Left kidney (tissue), 2 donors: ENCODE measurements around the gene CBX6. TPM values are rescaled to one million over a fixed set of nuclear protein-coding genes. Genes with fewer than 3 reads are reported as not detected.

ENCODE experiments used
- DNase-seq: peaks from one replicate; pipeline ENCODE4 v3.0.0-alpha.2; 2013
- polyA plus RNA-seq: library from polyadenylated mRNA; unstranded; fragments of 120-200 nt; gene quantifications from one replicate; pipeline ENCODE4 v1.2.1, GENCODE V29; 2013; ENCODE audit not compliant: insufficient read length

Gene CBX6
- polyA plus RNA-seq, 1 donor, result 35.9 TPM

DNA sequence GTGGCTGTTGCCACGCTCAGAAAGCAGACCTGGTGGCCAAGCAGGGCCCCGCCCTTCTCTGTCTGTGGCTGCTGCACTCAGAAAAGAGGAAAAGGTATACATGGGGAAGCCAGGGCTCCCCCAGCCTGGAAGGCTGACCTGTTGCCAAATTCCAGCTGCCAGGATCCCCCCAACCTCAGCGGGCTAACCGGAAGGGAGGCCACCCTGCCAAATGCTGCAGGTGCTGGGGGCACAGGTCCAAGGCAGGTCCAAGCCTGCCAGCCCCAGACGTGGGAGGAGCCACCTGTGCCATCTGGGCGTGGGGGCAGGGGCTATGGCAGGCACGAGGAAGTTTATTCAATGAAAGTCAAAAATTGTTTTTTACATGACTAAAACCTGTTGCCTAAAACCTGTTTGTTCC, 30.8 kb downstream of the CBX6 start:
- no peak for DNase-seq

DNA sequence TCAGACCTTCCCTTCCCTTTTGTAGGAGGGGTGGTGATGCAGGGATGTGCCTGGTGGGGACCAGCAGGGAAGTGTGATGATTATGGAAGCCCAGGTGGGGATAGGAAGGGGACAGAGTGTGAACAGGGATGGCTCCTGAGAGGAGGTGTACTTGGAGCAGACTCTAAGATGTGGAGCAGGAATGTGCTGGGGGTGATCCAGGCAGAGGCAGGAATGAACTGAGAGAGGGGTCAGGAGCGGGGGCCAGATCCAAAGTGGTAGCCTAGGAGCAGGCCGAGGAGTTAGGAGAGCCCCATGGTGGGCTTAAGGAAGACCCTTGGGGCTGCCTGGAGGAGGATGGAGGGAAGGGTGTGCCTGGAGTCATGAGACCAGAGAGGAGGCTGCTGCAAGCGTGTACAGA, 31.9 kb downstream of the CBX6 start:
- DNase-seq, result no peak

- no peak for DNase-seq
Measured at GRCh38 chr22:38839686-38840085, 32.3 kb downstream of the CBX6 start.

GRCh38 chr22:38837414-38837928, 34.5 kb downstream of the CBX6 start:
- DNase-seq, result no peak

DNA sequence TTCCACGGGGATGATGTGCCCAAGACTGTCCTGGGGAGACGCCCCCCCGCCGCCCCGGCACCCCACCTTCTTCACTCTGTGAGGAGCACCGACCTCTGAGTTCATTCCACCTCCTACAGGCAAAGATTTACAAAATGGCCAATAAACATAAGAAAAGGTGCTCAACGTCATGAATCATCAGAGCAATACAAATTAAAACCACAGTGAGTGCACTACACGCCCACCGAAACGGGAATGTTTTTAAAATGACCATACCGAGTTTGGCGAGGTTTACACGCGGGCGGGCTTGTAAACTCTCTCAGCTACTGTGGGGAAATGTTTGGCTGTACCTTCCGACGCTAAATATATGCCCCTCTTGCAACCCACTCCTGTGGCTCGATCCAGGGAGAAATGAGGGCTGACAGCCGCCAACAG, 36.1 kb downstream of the CBX6 start:
- DNase-seq, result no peak

DNA sequence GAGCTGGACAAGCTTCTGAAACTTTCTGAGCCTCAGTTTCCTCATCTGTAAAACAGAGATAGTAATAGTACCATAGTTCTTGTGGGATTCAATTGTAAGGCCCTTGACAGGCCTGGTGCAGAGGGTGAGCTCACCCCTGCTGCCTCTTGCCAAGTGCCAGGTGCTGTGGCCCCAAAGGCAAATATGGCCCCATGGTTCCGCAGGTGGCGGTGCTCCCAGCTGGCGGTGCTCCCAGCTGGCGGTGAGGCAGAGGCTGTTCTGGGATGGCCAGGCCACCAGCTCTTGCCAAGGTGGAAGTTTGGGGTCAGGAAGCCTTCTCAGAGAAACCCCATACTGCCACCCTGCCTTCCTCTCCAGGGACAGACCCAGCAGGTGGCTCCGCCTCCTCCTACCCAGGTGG, 37.0 kb downstream of the CBX6 start:
- DNase-seq, result no peak

- DNase-seq, result no peak
Measured at GRCh38 chr22:38834215-38834953, 37.6 kb downstream of the CBX6 start.

DNA sequence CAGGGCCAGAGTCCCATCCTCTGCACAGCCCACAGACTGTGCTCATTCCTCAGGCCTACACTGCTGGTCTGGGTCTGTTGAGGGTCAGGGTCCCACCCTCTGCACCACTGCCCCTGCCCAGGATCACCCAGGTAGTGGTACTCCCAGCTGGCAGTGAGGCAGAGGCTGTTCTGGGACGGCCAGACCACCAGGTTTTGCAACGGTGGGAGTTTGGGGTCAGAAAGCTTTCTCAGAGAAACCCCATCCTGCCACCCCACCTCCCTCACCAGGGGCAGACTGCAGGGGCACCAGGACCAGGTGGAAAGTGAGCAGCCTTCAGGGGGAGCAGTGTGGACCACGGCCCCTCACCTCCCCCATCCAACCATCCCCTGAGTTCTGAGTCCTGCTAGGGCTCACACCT, 39.0 kb downstream of the CBX6 start:
- DNase-seq, result no peak

DNA sequence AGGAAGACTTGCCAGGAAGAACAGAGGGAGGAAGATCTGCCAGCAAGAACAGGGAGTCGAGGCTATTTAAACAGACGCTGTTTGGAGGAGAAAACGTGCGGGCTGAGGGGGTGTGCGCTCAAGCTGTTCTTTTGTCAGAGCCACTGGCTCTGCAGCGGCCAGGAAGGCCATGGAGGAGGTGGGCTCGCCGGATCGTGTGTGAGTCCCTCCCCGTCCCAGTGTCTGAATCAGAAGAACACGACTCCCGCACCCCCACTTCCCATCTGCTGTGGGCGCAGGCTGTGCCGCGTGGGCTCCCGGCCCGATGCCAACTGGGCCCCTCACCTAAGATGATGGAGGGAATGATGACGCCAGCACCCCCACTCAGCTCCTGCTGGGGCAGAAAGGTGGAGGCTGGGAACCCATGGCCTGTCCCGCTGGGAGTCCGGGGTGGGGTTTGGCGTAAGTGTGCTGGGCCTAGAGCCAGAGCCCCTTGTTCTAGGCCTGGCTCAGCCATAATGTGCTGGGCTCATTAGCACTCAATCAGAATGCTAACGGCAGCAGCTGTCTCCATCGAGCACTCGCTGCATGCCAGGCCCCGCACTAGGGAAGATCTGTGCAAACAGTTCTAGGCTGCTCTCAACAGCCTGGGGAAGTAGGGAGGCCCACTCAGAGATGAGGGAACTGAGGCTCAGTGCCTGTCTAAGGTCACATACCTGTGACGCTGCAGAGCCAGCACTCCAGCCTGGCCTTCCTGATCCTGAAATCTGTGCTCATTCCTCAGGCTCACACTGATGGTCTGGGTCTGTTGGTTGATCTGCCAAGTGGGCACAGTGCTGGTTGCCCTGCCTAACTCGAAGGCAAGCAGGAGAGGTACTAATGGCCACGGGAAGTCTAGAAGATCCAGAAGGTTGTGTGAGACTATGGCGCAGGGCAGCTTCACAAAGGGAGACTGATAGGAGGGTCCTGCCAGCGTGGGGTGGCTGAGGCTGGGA, 39.7 kb downstream of the CBX6 start:
- DNase-seq, result no peak

DNA sequence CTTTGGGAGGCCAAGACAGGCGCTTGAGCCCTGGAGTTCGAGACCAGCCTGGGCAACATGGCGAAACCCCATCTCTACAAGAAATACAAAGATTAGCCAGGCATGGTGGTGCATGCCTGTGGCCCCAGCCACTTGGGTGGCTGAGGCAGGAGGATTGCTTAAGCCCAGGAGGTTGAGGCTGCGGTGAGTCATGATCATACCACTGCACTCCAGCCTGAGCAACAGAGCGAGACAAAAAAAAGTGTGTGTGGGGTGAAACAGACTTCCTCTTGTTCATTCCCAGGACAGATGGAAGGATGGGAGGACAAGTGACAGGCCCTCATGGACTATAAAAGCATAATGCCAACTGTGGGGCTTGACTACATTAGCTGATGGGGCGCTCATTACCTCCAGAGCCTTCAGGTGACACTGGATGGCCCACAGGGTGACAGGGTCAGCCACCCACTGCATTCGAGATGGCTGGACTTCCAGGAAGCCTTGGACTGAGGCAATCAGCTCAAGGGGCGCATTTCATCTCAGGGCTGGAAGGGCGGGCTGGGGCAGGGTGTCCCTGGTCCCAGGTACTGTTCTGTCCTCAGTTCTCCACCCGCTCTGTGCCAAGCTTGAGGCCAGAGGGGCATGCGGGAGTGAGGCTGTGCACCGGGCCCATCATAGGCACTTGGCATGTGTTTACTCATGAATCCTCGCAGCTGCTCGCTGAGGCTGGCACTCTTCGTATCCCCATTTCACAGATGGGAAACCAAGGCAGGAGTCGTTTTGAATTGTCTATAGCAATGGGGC, 40.7 kb downstream of the CBX6 start:
- no peak for DNase-seq

- DNase-seq, result no peak
Measured at GRCh38 chr22:38830845-38831108, 41.2 kb downstream of the CBX6 start.

DNA sequence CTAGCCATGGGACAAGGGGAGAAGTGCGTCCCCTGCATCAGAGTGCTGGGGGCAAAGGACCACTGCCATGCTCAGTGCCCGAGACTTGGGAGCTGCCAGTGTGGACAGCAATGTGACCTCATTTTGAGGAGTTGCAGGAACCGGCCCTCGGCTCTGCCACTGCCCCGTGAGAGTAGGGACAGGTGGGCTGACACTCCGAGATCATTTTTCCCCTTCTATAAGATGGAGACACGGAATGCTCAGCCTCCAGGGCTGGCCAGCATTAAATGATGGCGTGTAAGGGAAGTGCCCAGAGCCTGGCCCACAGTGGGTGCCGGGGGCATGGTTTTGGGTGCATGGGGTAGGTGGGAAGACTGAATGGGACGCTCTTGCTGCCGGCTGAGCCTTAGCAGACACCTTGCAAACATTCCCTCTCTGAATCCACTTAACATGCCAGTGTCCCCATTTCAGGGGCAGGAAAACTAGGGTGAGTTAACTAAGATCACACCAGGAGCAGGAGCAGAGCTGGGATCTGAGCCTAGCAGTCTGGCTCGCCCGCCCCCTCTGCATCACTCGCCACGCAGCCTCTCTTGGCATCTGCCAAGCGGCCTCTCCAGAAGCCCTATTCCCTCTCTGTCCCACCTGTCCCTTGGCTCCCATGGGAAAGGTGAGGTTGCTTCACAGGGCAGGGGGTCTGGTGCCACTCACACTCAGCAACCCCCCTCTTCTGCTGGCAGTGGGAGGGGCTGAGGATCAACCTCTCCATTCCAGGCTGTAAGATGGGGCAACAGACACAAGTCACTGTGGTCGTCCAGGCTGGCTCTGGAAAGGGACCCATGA, 41.8 kb downstream of the CBX6 start:
- DNase-seq, result no peak

- no peak for DNase-seq
Measured at GRCh38 chr22:38829485-38829884, 42.5 kb downstream of the CBX6 start.

GRCh38 chr22:38828616-38829205, 43.3 kb downstream of the CBX6 start:
- DNase-seq, result no peak

DNA sequence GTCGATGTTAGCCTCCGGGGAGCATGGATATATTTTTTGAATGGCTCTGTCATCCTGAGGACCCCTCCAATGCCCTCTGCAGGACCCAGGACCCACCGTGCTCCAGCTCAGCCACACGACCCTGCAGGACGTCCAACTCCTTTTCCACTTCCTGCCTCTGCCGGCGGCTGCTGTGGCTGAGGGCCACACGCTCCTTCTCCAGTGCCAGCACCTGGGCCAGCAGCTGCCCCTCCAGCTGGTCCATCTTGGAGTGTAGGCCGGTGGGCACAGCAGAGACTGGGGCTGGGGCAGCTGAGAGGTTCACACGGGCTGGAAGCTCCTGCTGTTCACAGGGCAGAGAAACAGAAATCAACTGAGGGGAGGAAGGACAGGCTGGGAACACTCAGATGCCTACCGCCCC, 43.8 kb downstream of the CBX6 start:
- no peak for DNase-seq

DNA sequence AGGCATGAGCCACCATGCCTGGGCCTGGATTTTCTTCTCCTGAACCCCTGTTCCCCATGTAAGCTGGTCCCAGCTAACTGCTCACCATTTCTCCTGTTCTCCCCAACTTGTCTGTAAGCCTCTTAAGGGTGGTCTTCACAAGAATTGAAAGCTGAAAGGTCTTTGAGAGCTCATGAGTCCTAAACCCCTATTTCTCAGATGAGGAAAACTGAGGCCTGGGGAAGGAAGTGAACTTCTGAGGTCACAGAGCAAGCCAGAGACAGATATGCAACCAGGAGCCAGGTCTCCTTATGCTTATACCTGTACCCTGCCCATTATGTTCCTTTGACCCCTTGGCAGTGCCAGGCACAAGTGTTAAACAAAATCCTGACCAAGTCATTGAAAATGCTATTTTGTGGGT, 44.5 kb downstream of the CBX6 start:
- DNase-seq, result no peak

GRCh38 chr22:38826801-38827200, 45.2 kb downstream of the CBX6 start:
- DNase-seq, result no peak

GRCh38 chr22:38826386-38826785, 45.6 kb downstream of the CBX6 start:
- no peak for DNase-seq

DNA sequence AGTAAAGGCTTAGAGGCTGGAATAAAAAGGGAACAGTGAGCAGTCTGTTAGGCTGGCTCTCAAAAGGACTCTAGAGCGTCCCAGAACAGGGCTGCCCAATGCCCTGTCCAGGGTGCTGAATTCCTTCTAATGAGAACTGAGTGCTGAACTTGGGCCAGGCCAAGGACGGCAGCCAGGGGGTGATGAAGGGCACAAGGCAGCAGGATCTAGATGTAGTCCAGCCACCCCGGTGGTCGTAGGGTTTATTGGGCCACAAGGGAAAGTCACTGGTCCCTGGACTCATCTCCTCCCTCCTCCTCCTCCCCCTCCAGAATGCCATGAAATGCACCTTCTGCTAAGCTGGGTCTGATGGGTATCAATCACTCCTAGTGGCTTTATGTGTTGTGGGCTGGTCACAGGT, 47.4 kb downstream of the CBX6 start:
- peak; percentile 93 for DNase-seq

DNA sequence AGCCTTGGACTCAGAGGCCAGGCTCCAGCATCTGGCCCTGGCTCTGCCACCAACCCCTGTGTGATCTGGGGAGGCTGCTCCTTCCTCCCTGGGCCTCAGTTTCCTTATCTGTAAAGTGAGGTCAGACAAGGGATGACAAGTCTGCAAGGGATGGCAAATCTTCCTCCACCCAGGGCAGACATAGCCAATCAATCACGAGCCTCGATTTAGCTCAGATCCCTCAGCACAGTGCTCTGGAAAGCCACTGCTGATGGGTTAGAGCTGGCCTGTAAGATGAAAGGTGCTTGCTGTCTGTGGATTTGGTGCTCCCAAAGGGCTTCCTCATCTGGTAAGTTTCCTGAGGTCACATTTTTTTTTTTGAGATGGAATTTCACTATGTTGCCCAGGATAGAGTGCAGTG, 48.4 kb downstream of the CBX6 start:
- DNase-seq, result no peak

- DNase-seq, result no peak
Measured at GRCh38 chr22:38823076-38823475, 48.9 kb downstream of the CBX6 start.
